Gastrocnemius medialis (tissue), 4 donors: ENCODE measurements around the gene CLHC1. TPM values are rescaled to one million over a fixed set of nuclear protein-coding genes. Genes with fewer than 3 reads are reported as not detected.
"Not testable (repeated sequence)": the region's sequence is repeated elsewhere in the genome, so short reads cannot be mapped to it uniquely, and the experiment has no call there.

Experiments used
- ATAC-seq, 2 donors: fragments of 150-250 bp; one replicate each; pipeline ENCODE4 v1.9.1; 2016
- DNase-seq, 2 donors: peaks; one replicate each; pipeline ENCODE4 v3.0.0-alpha.2; 2019
- H3K27ac ChIP-seq, 4 donors: fragments of 200-600 bp; sonication (generic); 1 replicate in 1 of 4; 2 replicates in 3 of 4; pipeline ENCODE4 v1.5.1; 2016 to 2018; ENCODE audit warnings: mild to moderate bottlenecking in 2 of 4, moderate library complexity in 1 of 4
- H3K27me3 ChIP-seq, 3 donors: fragments of 200-600 bp; sonication (generic) in 2 of 3; 1 replicate in 1 of 3; 2 replicates in 2 of 3; pipeline versions ENCODE4 v1.5.1 to v1.6.0; 2016 to 2019; ENCODE audit warnings: mild to moderate bottlenecking in 1 of 3, moderate library complexity in 1 of 3
- H3K36me3 ChIP-seq, 2 donors: fragments of 200-600 bp; sonication (generic) in 1 of 2; one replicate each; pipeline ENCODE4 v1.5.1; 2017 to 2018
- H3K4me1 ChIP-seq, 2 donors: fragments of 200-600 bp; sonication (generic) in 1 of 2; one replicate each; pipeline ENCODE4 v1.5.1; 2016 to 2017; ENCODE audit warnings: mild to moderate bottlenecking in 2 of 2
- H3K4me3 ChIP-seq, 4 donors: fragments of 200-600 bp; sonication (generic) in 3 of 4; 1 replicate in 1 of 4; 2 replicates in 3 of 4; pipeline ENCODE4 v1.5.1; 2016 to 2019; ENCODE audit warnings: mild to moderate bottlenecking in 2 of 4
- H3K9me3 ChIP-seq, 3 donors: fragments of 200-600 bp; sonication (generic) in 2 of 3; 1 replicate in 1 of 3; 2 replicates in 2 of 3; pipeline ENCODE4 v1.5.1; 2016 to 2019
- POLR2A ChIP-seq, 2 donors: fragments of 450-650 bp; IDR thresholded peaks; one replicate each; pipeline ENCODE4 v1.6.1; 2017; ENCODE audit warnings: antibody characterized with exemption in 2 of 2, mild to moderate bottlenecking in 2 of 2, moderate library complexity in 2 of 2
- in situ Hi-C, 4 donors: fragments of 200-750 bp; cut with MboI; loops; one replicate each; pipeline versions ENCODE4 v1.15.0 to v1.8.0; 2017; ENCODE audit warnings: low sequenced_read_pairs in 4 of 4
- intact Hi-C: fragments of 100-400 bp; cut with DNase I; formaldehyde crosslinking; loops from one replicate; pipeline ENCODE4 v1.15.1; 2023; ENCODE audit warnings: low total_unique reads
- total RNA-seq, 4 donors: library from RNA; depleted of rRNA; stranded (reverse); fragments of >200 nt; gene quantifications; one replicate each; pipeline versions ENCODE4 v1.1.0 to v1.2.3, GENCODE V29; 2016
- TF ChIP-seq, protein P1 (sequence below), 5 experiments: fragments of 450-650 bp in 3 of 5; fragments of 200-600 bp in 2 of 5; sonication (generic) in 2 of 5; IDR thresholded peaks in 4 of 5; conservative IDR thresholded peaks in 1 of 5; 1 replicate in 4 of 5; 2 replicates in 1 of 5; pipeline ENCODE4 v1.5.1; 2016 to 2019; ENCODE audit warnings: antibody characterized with exemption in 5 of 5, mild to moderate bottlenecking in 3 of 5, moderate library complexity in 3 of 5

CLHC1 gene
- total RNA-seq, 4 donors from 2014 or later = 0.46 to 4.9 (median 0.85) TPM; not detected in 1

DNA sequence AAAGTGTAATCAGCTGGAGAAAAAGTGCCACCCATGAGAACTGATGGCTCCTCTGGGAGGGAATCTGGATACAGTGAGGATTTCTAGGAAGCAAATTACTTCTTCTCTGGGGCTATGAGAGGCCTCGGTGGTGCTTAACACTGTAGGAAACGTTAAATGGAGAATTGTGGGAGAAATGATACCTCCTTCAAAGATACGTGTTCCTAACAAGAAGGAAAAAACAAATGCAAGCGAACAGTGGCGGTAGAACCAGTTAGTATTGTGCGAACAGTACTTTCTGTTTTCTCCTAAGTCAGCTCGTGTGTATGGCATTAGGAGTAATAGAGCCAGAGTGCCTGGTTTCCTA, 37.5 kb upstream of the CLHC1 start:
- TF ChIP-seq, protein P1, sequence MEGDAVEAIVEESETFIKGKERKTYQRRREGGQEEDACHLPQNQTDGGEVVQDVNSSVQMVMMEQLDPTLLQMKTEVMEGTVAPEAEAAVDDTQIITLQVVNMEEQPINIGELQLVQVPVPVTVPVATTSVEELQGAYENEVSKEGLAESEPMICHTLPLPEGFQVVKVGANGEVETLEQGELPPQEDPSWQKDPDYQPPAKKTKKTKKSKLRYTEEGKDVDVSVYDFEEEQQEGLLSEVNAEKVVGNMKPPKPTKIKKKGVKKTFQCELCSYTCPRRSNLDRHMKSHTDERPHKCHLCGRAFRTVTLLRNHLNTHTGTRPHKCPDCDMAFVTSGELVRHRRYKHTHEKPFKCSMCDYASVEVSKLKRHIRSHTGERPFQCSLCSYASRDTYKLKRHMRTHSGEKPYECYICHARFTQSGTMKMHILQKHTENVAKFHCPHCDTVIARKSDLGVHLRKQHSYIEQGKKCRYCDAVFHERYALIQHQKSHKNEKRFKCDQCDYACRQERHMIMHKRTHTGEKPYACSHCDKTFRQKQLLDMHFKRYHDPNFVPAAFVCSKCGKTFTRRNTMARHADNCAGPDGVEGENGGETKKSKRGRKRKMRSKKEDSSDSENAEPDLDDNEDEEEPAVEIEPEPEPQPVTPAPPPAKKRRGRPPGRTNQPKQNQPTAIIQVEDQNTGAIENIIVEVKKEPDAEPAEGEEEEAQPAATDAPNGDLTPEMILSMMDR (IDR thresholded peaks at IDR 0.05 in 4 of 5, conservative IDR thresholded peaks at IDR 0.05 in 1 of 5) = no peak
- TF ChIP-seq POLR2A (IDR thresholded peaks at IDR 0.05) = no peak
- Histone ChIP-seq H3K36me3 (peaks cover 0 to 26% of the 10 kb centered on the region in 2 donors), H3K4me1 (peaks cover 6 to 16% of the 10 kb centered on the region in 2 donors), H3K4me3 (peak overlapping the region; percentile 75 to 83 (median 79)), H3K9me3 (no peaks in the 10 kb centered on the region), H3K27me3 (no peaks in the 10 kb centered on the region), H3K27ac (peak overlapping the region; percentile 81 to 93 (median 88))
- in situ Hi-C loops (no loop called here), intact Hi-C loops (loop anchor here (1.0 to 5.0 kb wide), 4 partner anchors 37 to 248 kb away; partner anchors contain the start of genes CCDC88A, CFAP36, CLHC1 and RPS27A)
- ATAC-seq = peak in 1 of 2 donors; percentile 20
- DNase-seq = no peak

- in situ Hi-C loops (no loop called here), intact Hi-C loops (loop anchor here (1.0 to 5.0 kb wide), 4 partner anchors 37 to 248 kb away; partner anchors contain the start of genes CCDC88A, CFAP36, CLHC1 and RPS27A)
- no peaks in the 10 kb centered on the region for H3K9me3 ChIP-seq
- ATAC-seq = peak; percentile 98 to 99
- H3K27me3 ChIP-seq = no peaks in the 10 kb centered on the region
- peak; percentile 94 to 96 for DNase-seq
- TF ChIP-seq, protein P1 (IDR thresholded peaks at IDR 0.05 in 4 of 5, conservative IDR thresholded peaks at IDR 0.05 in 1 of 5) = peak in 2 of 5 experiments; percentile 29 to 30
- peak in 1 of 2 donors; percentile 57 for TF ChIP-seq POLR2A (IDR thresholded peaks at IDR 0.05)
- H3K27ac ChIP-seq = peak within 1 kb of the TSS; percentile 81 to 93 (median 88)
- H3K4me3 ChIP-seq = peak within 1 kb of the TSS; percentile 75 to 83 (median 79)
- peaks cover 0 to 32% of the 10 kb centered on the region in 2 donors for H3K36me3 ChIP-seq
- peaks cover 6 to 16% of the 10 kb centered on the region in 2 donors for H3K4me1 ChIP-seq
Measured at GRCh38 chr2:55268907-55269644, 37.0 kb upstream of the CLHC1 start, which contains the start of gene MTIF2. Gene MTIF2 (minus strand): TSS chr2:55269231. CDS start chr2:55263858, 5,373 bp downstream.

GRCh38 chr2:55268288-55268906, 36.3 kb upstream of the CLHC1 start:
- intact Hi-C loops = loop anchor here (5.0 kb wide), 2 partner anchors 149 to 249 kb away; partner anchors contain the start of genes CCDC88A and CFAP36
- Histone ChIP-seq H3K27me3 (no peaks in the 10 kb centered on the region), H3K27ac (peak overlapping the region; percentile 81 to 93 (median 88)), H3K4me3 (peak overlapping the region; percentile 75 to 83 (median 79)), H3K4me1 (peaks cover 6 to 16% of the 10 kb centered on the region in 2 donors), H3K36me3 (peaks cover 0 to 38% of the 10 kb centered on the region in 2 donors), H3K9me3 (no peaks in the 10 kb centered on the region)
- no peak for TF ChIP-seq POLR2A (IDR thresholded peaks at IDR 0.05)
- TF ChIP-seq, protein P1 (IDR thresholded peaks at IDR 0.05 in 4 of 5, conservative IDR thresholded peaks at IDR 0.05 in 1 of 5) = no peak
- in situ Hi-C loops = no loop called here
- ATAC-seq (peak in 1 of 2 donors; percentile 22), DNase-seq (no peak)

DNA sequence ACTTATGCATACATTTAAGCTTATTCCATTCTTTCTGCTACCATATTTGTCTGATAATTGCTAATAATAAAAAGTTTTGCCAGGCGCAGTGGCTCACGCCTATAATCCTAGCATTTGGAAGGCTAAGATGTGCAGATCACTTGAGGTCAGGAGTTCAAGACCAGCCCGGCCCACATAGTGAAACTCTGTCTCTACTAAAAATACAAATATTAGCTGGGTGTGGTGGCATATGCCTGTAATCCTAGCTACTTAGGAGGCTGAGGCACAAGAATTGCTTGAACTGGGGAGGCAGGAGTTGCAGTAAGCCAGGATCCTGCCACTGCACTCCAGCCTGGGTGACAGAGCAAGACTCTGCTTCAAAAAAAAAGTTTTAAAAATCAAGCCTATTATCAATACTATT, 27.5 kb upstream of the CLHC1 start:
- H3K27ac ChIP-seq, intact Hi-C loops, H3K9me3 ChIP-seq, ATAC-seq, H3K27me3 ChIP-seq, DNase-seq, H3K4me3 ChIP-seq, in situ Hi-C loops, H3K4me1 ChIP-seq: not testable (repeated sequence)
- H3K36me3 ChIP-seq = peaks cover 0 to 74% of the 10 kb centered on the region in 2 donors

DNA sequence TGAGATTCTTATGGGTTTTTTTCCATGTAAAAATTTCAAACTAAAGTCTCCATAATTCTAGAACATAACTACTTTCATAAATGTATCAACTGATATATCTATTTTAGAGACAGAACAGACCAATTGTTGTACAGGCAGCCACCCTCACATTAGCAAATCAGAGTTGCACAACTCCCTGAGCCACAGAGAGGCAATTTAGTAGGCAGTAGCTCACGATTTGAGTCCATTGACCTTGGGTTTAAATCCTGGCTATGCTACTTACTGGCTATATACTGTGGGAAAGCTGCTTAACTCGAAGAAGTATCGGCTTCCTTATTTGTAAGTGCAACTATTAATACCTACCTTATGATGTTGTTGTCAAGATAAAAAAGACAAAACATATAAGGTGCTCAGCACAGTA, 20.7 kb upstream of the CLHC1 start:
- intact Hi-C loops = no loop called here
- H3K4me3 ChIP-seq = no peak overlapping the region
- DNase-seq = no peak
- TF ChIP-seq POLR2A (IDR thresholded peaks at IDR 0.05) = no peak
- TF ChIP-seq, protein P1 (IDR thresholded peaks at IDR 0.05 in 4 of 5, conservative IDR thresholded peaks at IDR 0.05 in 1 of 5) = no peak
- peaks cover 0 to 63% of the 10 kb centered on the region in 2 donors for H3K36me3 ChIP-seq
- H3K27me3 ChIP-seq = no peaks in the 10 kb centered on the region
- ATAC-seq = no peak
- no peaks in the 10 kb centered on the region for H3K9me3 ChIP-seq
- no peak overlapping the region for H3K27ac ChIP-seq
- no peaks in the 10 kb centered on the region for H3K4me1 ChIP-seq
- in situ Hi-C loops = no loop called here
